GM19328 (cell line): ENCODE measurements around the gene TNFRSF8.

Experiments
- ATAC-seq: cut with Tn5 transposase; IDR thresholded peaks from one replicate; pipeline ENCODE4 v1.9.1; 2021; ENCODE audit warnings: mild to moderate bottlenecking, moderate library complexity; ENCODE audit not compliant: unreplicated experiment

The TNFRSF8 gene

GRCh38 chr1:12140515-12141162 lies 77.5 kb downstream of the TNFRSF8 start:
- no peak for ATAC-seq

GRCh38 chr1:12141163-12141850 lies 78.2 kb downstream of the TNFRSF8 start:
- ATAC-seq = no peak

- ATAC-seq = no peak
These were observed 79.2 kb downstream of the TNFRSF8 start for GRCh38 chr1:12142141-12142823.

GRCh38 chr1:12142891-12143630 lies 80.0 kb downstream of the TNFRSF8 start:
- no peak for ATAC-seq

DNA sequence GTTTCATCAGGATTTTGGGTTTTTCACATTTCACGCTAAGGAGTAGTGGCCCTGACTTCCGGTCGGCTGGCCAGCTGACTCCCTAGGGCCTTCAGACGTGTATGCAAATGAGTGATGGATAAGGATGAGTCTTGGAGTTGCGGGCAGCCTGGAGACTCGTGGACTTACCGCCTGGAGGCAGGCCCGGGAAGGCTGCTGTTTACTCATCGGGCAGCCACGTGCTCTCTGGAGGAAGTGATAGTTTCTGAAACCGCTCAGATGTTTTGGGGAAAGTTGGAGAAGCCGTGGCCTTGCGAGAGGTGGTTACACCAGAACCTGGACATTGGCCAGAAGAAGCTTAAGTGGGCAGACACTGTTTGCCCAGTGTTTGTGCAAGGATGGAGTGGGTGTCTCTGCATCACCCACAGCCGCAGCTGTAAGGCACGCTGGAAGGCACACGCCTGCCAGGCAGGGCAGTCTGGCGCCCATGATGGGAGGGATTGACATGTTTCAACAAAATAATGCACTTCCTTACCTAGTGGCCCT lies 80.6 kb downstream of the TNFRSF8 start:
- no peak for ATAC-seq

- ATAC-seq = no peak
These were observed 81.1 kb downstream of the TNFRSF8 start for GRCh38 chr1:12144236-12144635.

DNA sequence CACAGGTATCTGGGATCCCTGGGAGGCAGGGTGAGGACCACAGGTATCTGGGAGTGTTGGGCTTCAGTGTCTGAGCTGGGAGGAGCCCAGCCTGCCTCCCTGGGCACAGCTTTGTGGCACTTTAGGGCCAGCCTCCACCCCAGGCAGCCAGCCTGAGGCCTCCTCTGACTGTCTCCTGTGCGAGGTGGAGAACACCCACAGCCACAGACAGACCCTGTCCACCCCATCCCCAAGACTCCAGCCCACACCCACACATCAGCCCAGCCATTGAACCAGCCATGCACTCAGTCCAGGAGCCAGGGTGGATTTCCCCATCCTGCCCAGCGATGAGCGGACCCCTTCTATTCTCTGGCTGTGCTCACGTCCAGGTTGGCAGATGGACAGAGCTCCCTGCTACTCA lies 81.9 kb downstream of the TNFRSF8 start:
- no peak for ATAC-seq

GRCh38 chr1:12145616-12146342 lies 82.7 kb downstream of the TNFRSF8 start:
- ATAC-seq = no peak

DNA sequence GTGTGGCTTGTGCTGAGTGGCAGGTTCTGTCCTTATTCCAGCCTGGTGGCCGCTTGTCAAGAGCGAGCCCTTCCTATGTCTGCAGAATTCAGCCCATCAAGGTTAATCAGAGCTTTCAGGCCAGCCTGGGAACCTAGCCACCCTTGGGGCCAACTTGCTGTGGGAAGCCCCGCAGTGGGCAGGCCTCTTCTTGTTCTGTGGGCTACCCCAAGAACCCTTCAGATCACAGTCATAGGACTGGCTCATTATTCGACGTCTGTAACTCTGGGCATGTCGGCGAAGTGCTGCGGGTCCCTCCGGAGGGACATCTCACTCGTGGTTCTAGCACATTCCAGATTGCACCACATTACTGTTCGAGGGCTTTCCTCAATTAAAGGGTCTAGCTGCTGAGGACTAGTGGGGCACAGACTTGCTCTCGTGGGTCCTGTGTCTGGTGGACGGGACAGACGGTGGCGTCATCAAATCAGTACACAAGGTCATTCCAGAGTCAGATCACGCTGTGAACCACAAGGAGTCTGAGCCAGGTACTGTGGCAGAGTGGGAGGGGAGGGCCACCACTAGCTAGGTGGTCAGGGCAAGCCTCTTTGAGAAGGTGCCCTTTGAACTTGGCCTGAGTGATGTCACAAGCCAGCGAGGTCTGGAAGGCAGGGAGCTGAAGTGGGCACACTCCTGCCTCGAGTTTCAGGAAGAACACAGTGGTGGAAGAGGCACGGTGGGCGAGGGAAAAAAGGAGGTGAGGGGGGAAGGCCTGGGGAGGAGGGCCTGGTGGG lies 83.4 kb downstream of the TNFRSF8 start:
- no peak for ATAC-seq

GRCh38 chr1:12147201-12147701 lies 84.1 kb downstream of the TNFRSF8 start:
- no peak for ATAC-seq

DNA sequence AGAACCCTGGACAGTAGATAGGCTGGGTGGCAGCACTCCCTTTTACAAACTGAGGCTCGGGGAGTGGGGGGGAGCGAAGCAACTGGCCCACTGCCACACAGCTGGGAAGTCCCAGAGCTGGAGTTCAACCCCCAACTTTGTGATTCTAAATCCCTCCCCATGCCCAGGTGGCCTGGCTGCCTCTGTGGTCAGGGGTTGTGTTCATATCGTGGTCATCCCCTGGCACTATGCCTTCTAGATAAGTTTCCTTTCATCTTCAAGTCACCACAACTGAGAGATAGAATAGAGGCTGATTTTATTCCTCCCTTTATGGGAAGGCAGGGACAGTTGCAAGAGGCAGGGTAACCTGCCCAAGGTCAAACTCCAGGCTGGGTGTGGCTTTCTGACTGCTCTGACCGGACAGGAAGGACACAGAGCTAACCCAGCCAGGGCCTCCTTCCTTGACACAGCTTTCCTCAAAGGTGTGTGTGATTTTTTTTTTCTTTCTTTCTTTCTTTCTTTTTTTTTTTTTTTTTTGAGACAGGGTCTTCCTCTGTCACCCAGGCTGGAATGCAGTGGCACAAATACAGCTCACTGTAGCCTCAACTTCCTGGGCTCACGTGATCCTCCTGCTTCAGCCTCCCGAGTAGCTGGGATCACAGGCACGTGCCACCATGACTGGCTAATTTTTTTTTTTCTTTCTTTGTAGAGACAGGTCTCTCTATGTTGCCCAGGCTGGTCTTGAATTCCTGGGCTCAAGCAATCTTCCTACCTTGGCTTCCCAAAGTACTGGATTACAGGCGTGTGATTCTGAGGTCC lies 85.3 kb downstream of the TNFRSF8 start:
- ATAC-seq = no peak

DNA sequence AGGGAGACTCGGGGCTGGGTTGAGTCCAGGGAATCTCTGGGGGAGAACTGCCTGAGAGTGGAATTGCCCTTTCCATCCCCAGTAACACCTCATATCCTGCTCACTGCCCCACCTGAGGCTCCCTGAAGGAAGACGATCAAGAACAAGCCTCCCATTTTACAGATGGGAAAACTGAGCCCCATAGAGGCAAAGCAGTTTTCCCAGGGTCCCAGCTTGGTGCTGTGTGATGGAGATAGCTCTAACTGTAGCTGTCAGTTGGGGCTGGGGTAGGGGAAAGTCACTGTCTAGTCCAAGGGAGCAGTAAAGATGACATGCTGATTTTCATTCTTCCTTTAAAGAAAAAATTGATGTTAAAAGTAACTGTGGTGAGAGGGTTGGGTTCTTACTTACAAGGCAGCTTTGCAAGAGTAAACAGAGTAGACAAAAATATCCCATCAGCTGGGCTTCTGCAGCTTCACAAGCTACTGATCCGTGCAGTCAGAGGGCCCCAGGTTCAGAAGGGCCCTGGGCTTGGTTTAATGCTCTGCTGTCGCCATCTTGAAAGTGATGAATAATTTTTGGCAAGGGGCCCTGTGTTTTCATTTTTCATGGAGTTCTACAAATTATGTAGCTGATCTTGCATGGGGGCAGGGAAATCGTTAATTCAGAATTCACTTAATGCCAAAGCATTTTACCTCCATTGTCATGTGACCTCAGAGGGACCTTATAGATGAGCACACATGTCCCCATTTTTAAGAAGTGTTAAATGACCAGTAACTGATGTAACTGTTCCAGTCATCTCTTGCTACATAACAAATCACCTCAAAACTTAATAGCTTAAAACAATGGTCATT lies 86.1 kb downstream of the TNFRSF8 start:
- ATAC-seq = no peak

DNA sequence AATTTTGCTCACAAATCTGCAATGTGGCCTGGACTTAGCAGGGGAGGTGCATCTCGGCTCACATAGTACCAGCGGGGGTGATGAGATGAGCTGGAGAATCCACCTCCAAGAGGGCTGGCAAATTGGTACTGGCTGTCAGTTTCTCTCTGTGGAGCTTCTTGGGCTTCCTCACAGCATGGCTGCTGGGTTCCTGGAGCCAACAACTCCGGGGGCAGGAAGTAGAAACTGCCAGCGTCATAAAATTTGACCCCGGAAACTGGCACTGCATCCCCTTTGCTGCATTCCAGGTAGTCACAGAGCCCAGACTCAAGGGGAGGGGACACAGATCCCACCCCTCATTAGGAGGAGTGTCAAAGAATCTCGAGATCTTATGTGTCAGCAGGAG lies 86.7 kb downstream of the TNFRSF8 start:
- ATAC-seq = no peak

DNA sequence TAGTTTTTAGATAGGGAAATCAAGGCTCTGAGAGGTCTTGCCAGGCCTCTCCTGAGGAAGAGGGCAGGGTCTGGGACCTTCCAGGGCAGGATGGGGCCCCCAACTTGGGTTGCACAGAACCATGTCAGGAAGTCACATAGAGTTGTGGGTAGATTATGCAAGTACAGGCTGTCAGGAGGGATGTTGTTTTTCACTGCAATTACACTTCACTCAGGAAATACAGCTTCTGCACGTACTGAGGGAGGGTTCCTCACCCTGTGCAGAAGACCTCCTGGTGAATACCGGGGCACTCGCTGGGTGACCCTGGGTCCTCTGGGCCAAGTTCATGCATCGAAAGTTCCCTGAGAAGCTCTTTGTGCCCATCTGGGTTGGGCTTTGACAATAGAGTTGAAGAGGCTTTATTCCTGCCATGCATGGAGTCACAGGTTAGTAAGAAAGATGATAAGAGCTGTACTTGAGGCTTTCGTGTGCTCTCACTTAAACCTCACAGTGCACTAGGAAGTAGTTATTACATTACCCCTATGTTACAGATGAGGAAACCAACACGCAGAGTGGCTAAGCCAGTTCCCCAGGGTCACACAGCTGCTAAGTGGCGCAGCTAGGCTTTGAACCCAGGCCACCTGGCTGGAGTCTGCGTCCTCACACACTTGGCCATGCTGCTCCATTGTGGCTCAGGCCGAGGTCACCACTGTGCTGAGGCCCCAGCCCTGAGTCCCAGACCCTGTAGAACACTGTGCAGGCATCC lies 87.5 kb downstream of the TNFRSF8 start:
- no peak for ATAC-seq

DNA sequence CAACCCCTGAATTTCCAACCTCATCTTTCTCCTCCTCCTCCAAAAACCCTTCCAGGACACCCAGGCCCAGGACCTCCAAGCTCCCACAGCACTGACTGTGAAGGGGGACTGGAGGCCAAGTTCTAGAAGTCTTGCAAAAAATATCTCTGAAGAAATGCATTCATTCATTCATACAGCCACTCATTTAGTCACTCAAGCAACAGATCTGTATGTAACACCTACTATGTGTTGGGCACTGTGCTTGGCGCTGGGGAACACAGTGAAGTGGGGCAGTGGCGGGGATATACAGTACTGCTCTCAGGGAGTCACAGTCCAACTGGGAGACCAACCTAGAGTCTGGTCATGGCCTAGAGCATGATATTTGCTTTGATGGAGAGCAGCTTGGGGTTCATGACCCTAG lies 88.4 kb downstream of the TNFRSF8 start:
- no peak for ATAC-seq

- peak; percentile 56 for ATAC-seq
These were observed 89.2 kb downstream of the TNFRSF8 start for GRCh38 chr1:12152113-12152891.
